GM12801 (cell line): ENCODE measurements around the gene RPS17.

Source experiments
- TF ChIP-seq, protein P1 (sequence below): IDR thresholded peaks from one replicate; pipeline ENCODE4 v1.5.1; 2011; ENCODE audit warnings: control low read depth; ENCODE audit not compliant: insufficient read length; ENCODE audit errors: extremely low read depth

RPS17 gene

DNA sequence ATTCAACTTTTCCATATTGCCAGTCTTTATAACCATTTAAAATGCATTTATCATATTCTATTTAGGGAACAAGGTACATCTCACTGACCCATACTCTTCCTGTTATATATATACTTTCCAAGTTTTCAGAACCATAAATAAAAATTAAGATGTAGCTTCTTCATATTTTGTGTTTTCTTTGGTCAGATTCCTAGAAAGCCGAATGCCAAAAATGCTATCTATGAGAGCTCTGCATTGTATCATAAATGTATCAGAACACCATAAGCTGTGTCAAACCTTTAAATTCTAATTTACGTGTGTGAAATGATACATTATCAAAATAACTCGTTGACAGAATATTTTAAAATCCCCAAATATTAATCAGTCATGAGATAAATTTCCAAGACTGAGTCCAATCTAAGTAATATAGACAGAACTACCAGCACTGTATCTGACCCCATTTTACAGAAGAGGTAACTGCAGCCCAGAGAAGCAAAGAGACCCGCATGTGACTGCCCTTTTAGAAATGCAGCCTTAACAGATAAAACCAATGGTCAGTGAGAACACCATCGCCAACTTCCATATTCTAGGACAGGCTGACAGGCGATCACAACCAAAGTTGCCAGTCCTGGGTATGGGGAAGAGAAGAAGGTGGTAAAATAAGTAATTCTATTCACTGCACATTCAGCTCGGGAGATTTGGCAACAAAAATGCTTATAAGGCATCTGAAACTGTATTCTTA is 16.2 kb upstream of the RPS17 start:
- TF ChIP-seq, protein P1, sequence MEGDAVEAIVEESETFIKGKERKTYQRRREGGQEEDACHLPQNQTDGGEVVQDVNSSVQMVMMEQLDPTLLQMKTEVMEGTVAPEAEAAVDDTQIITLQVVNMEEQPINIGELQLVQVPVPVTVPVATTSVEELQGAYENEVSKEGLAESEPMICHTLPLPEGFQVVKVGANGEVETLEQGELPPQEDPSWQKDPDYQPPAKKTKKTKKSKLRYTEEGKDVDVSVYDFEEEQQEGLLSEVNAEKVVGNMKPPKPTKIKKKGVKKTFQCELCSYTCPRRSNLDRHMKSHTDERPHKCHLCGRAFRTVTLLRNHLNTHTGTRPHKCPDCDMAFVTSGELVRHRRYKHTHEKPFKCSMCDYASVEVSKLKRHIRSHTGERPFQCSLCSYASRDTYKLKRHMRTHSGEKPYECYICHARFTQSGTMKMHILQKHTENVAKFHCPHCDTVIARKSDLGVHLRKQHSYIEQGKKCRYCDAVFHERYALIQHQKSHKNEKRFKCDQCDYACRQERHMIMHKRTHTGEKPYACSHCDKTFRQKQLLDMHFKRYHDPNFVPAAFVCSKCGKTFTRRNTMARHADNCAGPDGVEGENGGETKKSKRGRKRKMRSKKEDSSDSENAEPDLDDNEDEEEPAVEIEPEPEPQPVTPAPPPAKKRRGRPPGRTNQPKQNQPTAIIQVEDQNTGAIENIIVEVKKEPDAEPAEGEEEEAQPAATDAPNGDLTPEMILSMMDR = no peak

DNA sequence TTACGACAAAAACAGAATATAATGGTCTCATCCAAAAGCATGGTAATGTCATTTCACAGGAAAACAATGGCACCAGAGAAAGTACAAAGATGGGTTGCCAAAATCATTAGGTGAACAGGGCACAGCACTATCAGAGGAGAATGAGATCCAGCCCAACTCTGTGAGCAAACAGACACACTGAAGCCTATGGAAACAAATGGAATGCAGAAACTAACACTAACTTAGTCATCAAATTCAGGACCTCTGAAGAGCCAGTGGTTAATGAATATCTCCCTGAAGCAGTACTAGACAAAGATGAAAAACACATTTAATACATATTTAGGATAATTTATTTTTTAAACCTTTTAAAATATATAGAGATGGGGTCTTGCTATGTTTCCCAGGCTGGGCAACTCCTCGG is 14.6 kb upstream of the RPS17 start:
- TF ChIP-seq, protein P1 = no peak

DNA sequence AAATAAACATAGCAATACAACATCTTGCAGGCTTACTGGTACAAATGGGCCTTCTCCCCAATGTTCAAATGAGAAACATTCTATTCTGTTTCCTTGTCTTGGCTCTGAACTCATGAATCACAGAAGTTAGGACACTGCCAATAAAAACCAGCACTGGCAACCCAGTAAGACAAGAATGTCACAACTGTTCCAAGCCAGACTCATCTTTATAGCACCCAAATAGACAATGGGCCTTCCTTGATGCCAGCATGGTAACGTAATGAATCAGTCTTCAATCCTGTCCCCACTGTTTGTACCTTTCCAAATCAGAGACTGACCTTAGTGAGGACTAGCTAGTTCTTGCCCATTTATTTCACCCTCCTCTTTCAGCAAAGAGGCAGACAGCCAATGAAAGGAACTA is 14.1 kb upstream of the RPS17 start:
- TF ChIP-seq, protein P1 = no peak

DNA sequence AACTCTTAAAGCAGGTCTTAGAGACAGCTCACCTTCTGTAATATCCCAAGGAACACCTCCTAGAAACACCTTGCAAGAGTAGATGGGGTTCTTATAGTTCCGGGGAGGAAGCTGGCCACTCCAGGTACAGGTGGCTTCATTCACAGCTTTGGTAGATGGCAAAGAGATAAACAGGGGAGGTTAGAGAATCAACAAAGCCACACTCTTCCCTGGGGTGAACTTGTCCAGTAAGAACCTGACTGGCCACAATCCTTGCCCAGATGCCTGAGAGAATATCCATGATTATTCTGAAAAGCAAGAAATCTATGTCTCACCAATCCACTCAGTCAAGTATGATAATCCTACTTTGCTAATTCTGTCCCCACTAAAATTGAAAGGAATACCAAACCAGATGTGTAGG is 13.6 kb upstream of the RPS17 start:
- TF ChIP-seq, protein P1 = no peak

DNA sequence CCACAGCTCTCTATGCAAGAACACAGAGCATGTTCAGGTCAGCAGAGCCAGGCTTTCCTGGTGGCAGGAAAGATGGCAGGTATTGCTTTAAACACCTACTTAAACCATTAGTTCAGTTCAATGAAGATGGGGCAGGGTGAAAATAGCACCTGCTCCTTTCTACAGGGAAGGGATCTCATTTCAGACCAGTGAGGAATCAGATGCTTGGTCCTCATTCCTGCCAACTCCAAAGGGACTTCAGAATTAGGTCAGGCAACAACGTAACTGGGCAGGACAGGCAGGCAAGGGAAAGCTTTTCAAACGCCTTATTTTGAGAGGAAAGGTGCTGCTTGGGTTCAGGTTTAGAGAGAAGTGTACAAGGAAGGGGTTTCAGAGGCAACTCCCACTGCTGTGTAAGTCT is 12.6 kb upstream of the RPS17 start:
- TF ChIP-seq, protein P1 = no peak

DNA sequence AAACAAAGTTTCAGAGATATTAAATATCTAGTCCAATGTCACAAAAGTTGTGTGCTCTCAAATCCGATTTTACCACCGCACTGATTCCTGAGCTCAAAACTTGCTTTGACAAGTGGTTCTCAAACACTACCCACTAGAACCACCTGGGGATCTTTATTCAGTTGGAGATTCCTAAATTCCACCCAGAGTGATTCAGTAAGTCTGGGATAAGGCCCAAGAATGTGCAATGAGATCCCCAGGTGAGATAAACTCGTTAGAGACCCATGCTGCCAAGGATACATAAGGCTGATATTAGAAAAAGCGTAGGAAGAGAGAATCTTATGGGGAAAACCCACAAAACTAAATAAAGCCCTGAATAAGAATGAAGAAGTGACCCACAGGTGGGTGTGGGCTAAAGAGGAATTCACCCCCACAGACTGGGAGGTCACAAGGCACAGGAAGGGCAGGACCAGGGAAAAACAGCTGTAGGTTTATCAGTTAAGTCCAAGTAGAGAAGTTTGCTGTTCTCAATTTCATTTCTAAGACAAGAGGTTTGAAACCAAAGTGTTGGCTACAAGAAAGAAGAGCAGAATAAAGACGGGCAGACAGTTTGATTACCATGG is 11.5 kb upstream of the RPS17 start:
- TF ChIP-seq, protein P1 = no peak

DNA sequence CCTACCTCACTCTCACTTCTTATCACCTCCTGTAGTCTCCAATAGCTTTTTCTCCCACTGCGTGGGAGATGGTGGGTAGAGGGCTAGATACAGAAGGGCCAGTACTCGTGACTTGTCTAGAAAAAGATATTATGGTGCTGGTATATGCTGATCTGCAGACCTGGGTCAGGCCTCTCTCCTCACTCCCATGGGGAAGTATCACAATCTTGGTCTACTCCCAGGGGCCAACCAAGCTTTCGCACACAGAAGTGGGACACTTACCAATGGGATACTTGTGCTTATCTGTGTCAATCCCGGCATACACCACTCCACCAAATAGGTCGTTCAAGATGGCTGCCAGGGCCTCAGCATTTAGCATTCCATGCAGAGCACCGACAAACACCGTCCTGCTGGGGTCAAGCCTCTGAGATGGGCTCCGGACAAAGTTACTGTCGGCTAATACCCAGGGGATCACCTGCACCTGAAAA is 9.0 kb upstream of the RPS17 start:
- TF ChIP-seq, protein P1 = no peak
